Stimulated activated CD4-positive, alpha-beta T cell treated with anti-CD3 and anti-CD28 coated beads, Interleukin-4, amount 100 ng/mL, for 24 hours (primary cell): ENCODE results near the gene GABRG3.
"Not testable (repeated sequence)": the region's sequence is repeated elsewhere in the genome, so short reads cannot be mapped to it uniquely, and the experiment has no call there.

ENCODE experiments used
- DNase-seq: peaks from one replicate; pipeline ENCODE4 v3.0.0-alpha.2; 2020

GABRG3 gene

DNA sequence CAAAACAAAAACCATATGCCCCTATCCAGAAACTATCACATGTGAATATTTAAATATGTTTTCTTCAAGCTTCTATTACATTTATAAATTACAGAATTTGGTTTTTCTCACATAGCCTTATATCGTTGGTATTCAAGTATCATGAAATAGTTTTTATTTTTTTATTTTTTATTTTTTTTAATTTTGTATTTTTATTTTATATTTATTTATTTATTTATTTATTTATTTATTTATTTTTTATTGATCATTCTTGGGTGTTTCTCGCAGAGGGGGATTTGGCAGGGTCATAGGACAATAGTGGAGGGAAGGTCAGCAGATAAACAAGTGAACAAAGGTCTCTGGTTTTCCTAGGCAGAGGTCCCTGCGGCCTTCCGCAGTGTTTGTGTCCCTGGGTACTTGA lies 32.0 kb downstream of the GABRG3 start:
- not testable (repeated sequence) for DNase-seq

GRCh38 chr15:27004226-27004625 lies 33.2 kb downstream of the GABRG3 start:
- not testable (repeated sequence) for DNase-seq

GRCh38 chr15:27017168-27017809 lies 46.3 kb downstream of the GABRG3 start:
- DNase-seq, result no peak

DNA sequence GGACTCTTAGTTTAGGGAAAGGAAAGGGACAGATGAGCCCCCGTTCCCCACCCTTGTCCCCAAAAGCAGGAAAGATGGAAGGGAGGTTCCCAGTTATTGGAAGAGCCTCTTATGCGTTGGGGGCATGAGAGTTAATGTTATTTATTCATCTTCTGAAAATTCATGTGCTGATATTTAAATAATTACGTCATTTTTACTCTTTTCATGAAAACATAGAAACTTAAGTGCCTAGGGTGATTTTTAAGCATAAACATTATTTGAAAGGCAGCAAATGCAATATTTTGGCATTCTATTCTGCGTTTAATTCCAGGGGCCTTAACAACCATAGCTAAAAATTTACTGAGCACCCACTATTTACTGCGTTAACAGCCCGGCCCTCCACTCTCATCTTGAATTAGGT lies 48.7 kb downstream of the GABRG3 start:
- no peak for DNase-seq

- no peak for DNase-seq
Observed at GRCh38 chr15:27025481-27025966, 54.5 kb downstream of the GABRG3 start.

GRCh38 chr15:27027229-27027628 lies 56.2 kb downstream of the GABRG3 start:
- DNase-seq, result no peak

DNA sequence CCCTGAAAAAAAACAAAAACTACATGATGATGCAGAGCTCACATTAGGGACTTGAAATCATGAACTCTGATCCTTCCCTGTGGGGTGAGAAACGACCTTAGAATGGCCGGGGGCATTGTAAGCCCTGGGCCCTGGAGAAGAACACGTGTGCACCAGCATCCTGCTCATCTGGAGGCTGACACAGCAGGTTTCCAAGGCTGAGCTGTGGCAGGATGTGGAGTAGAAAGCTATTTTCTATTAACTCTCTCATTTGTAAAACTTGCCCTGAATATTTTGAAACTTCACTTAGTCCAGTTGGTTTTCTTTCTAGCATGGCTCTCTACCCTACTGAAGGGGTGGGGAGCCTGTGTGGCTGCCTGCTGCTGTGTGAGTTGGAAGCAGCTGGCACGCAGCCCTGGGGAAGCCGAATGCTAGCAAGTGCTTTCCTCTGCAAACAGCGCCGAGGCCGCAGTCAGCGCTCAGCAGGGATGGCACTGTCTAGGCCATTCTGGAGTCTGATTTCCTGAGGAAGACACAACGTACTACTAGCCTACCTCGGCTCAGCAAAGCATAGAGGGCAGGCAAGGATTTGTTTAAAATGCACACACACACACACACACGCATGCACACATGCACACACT lies 58.0 kb downstream of the GABRG3 start:
- no peak for DNase-seq

- no peak for DNase-seq
Observed at GRCh38 chr15:27036210-27036609, 65.2 kb downstream of the GABRG3 start.

DNA sequence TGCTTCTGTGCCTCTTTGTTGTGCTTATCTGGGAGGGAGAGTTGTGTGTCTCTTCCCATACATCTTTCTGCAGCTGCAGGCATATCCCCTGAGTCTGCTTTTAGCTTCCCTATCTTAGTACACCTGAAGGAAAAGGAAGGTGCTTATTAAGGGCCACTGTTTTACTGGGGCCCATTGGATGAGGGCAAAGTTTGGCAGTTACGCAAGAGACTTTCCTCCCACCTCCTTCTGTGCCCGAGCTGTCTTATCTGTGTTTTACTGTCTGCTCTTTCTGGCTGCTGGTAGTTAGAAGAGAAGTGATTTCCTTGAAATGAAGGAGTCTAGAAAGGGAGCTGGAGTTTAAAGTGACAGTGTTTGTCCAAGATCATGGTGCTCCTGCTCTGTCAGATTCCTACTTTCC lies 66.5 kb downstream of the GABRG3 start:
- DNase-seq, result no peak

- DNase-seq, result no peak
Observed at GRCh38 chr15:27039152-27039551, 68.2 kb downstream of the GABRG3 start.

DNA sequence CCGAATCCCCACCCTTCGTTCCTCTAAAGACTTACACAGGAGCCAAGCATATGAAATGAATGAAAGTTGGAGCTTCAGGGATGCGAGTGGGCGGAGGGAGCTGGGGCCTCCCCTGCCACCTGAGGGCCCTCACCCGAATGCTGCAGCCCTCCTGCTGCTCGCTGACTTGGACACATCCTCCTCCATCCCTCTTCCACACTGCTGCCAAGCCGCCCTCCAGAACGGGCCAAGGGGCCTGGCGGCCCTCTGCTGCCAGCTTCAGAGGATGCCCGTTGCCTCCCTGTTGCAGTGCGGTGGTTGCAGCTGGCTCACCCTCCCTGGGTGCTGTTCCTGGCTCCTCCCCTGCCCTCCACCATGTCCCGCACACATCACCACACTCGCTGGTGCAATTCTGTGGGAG lies 71.2 kb downstream of the GABRG3 start:
- DNase-seq, result no peak

DNA sequence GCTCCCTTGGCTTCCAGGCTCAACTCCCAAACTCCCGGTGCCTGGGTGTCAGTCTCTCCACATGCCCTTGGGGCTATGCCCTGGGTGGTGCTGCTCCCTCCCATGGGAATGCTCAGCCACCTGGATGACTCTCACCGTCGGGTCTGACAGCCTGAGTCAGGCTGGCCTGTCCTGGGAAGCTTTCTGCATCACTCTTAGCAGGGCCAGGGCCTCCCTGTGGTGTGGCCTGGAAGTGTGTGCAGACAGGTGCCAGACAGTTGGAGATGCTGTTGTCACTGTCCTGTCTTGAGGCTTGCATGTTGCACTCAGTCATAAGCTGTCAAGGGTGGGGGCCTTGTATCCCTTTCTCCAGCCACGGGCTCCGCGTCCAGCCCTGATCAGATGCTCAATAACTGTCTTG lies 71.7 kb downstream of the GABRG3 start:
- DNase-seq, result no peak

DNA sequence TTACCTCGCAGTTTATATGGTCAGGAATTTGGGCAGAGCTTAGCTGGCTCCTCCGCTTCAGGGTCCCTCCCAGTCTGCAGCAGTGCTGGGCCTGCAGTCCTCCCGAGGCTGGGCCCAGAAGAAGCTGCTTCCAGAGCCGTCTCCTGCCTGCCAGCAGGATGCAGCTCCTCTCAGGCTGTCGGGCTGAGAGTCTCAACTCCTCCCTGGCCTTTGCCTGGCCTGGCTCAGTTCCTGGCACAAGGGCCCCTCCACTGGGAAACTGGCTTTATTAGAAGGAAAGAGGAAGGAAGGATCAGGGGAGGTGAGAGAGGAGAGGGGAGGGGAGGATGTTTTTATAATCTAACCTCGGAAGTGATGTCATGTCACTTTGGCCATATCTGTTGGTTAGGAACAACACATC lies 72.8 kb downstream of the GABRG3 start:
- DNase-seq, result no peak

GRCh38 chr15:27045796-27046195 lies 74.8 kb downstream of the GABRG3 start:
- DNase-seq, result no peak

DNA sequence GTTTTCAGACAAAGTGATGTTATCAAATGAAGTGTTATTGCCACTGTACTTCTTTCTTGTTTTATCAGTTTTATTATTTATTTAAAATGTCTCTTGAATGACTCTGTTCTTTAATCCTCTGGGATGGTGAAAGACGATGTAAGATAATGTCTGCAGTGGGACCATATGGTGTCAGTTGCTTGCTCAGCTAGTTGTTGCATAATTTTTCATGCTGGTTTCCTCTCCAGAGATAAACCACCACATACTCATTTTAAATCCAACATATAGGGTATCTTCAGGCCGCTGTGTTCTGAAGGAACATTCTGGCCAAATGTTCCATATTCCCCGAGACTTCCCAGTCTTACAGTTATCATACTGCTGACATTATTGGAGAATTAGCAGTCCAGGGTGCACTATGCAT lies 75.9 kb downstream of the GABRG3 start:
- DNase-seq, result no peak

DNA sequence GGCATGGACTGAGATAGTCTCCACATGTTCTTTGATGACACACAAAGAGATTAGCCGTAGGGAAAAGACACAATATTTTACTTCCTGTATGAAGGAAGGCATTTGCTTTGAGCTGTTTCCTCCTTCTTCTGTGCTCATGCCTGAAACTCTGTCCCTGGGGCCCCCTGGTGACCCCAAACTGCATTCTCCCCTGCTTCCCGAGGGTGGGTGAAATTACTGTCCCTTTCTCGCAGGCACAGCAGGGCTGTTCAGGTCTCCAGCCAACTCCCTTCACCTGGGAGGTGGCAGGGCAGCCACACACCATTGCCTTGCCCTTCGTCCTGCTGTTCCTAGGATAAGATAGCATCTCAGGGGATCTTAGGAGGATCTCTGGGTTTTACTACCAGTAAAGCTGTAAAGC lies 79.2 kb downstream of the GABRG3 start:
- DNase-seq, result no peak

DNA sequence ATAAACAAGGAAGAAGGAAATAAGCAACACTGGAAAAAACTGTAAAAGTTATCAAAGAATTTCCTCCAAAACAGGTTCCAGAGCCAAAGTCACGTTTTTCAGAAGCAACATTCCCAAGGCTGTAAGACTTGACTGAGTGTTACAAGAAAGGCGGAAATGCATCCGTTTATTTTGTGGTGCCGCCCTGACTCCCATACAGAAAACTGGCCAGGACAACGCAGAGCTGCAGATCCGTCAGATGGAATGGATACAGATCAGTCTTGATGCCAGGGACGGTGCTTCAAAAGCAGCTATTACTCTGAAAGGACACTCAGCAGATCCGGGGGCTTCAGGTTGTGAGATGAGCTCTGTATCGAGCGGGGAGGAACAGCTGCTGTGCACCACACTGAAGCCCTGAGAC lies 83.4 kb downstream of the GABRG3 start:
- no peak for DNase-seq

DNA sequence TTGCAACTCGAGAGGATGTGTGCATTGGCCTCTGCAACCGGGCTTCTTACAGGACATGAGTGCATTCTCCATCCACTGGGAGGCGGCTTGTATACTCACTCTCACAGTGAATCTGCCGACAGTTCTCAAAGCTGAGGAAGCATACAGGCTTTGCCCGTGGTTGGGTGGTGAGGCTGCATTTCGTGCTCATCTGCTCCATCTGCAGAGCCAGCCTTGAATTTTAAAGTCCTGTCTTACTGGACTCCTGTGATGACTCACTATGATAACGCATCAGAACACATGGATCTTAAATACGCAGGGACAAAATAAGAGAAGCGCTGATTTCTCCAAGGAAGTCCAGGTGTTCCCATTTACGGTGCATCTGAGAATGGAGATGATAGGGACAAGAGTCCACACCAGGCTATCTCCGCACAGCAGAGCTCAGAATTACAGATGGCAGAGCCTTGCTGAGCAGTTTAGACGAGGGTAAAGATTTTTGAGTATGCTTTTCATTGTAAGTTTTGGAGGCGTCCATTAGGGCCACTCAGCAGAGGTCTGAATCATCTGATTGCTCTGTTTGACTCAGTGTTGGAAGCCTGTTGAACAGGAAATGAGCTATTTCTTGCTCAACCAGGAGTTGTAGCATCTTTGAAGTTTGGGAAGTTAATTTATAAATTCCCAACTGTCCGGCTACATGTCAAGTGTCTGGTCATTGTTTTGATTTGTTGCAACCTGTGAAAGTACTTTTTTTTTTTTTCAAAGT lies 87.1 kb downstream of the GABRG3 start:
- no peak for DNase-seq

GRCh38 chr15:27058939-27059338 lies 88.0 kb downstream of the GABRG3 start:
- no peak for DNase-seq

- peak; percentile 9 for DNase-seq
Observed at GRCh38 chr15:27059610-27060202, 88.7 kb downstream of the GABRG3 start.

GRCh38 chr15:27061739-27062138 lies 90.8 kb downstream of the GABRG3 start:
- no peak for DNase-seq

DNA sequence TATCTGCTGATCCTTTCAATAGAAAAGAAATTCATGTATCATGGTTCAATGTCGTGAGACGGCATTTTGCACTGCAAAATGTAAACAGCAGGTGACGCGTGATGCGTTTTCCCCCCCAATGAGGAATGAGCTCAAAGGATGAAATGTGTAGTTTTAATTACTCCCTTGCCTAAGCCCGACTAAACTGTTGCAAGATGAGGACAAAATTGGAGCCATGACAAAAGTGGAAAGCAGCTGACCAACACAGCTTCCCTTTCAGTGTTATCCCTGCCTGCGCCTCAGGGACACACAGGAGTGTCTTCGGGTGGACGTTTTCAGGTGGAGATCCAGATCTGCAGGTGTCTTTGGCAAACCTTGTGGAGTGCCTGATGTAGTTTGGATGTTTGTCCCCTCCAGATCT lies 92.0 kb downstream of the GABRG3 start:
- DNase-seq, result no peak

DNA sequence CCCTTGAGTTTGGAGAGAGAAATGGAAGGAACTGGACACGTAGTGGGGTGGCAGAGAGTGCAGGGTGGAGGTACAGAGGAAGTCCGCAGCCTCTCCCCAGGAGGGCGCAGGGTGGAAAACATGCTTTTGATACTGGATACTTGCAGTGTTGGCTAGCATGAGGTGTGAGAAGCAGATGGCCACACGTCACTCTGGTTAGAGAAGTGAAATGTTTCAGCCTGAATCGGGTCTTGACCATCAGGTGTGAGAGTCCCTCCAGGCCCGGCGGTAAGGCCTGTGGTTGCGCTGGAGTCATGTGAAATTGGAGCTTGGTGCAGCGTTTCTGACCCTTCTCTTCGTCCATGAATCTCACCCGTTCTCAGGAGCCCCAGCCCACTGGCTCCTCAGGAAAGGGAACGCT lies 93.1 kb downstream of the GABRG3 start:
- no peak for DNase-seq

GRCh38 chr15:27065151-27065550 lies 94.2 kb downstream of the GABRG3 start:
- DNase-seq, result no peak
